ENCODE data around the gene ZZZ3. TPM values are rescaled to one million over a fixed set of nuclear protein-coding genes. Genes with fewer than 3 reads are reported as not detected.

ZZZ3 gene
- total and polyA plus RNA-seq, 4 donors, result 8.6 to 48.9 (median 31.1) TPM

- TF ChIP-seq HNF4A (conservative IDR thresholded peaks at IDR 0.05) (no peak), REST (IDR thresholded peaks at IDR 0.05) (no peak), HNF4G (IDR thresholded peaks at IDR 0.05) (no peak), MAX (IDR thresholded peaks at IDR 0.05) (no peak), RXRA (IDR thresholded peaks at IDR 0.05) (no peak), ATF3 (IDR thresholded peaks at IDR 0.05) (no peak), EGR1 (IDR thresholded peaks at IDR 0.05; ENCODE audit: low read depth in 2 of 2) (no peak), NR2F2 (IDR thresholded peaks at IDR 0.05) (no peak), ZBTB33 (IDR thresholded peaks at IDR 0.05) (no peak), FOXA2 (IDR thresholded peaks at IDR 0.05) (no peak), CTCF (IDR thresholded peaks at IDR 0.05; ENCODE audit: low read depth, low read length, missing input control) (no peak), FOXA1 (IDR thresholded peaks at IDR 0.05) (no peak), GABPA (IDR thresholded peaks at IDR 0.05 in 1 of 2, conservative IDR thresholded peaks at IDR 0.05 in 1 of 2) (no peak), TAF1 (conservative IDR thresholded peaks at IDR 0.05) (no peak), SP1 (IDR thresholded peaks at IDR 0.05) (no peak), RAD21 (IDR thresholded peaks at IDR 0.05) (no peak), JUND (IDR thresholded peaks at IDR 0.05) (no peak), YY1 (IDR thresholded peaks at IDR 0.05) (no peak)
- no peak overlapping the region for H3K9ac ChIP-seq (ENCODE audit: low read depth in 1 of 2, low read length in 2 of 2)
- no peaks in the 10 kb centered on the region for H3K9me3 ChIP-seq (ENCODE audit: control insufficient read depth in 4 of 4, low read length in 3 of 4)
- H3K4me1 ChIP-seq (ENCODE audit: control insufficient read depth in 4 of 4, insufficient read depth in 4 of 4, low read length in 3 of 4), result no peaks in the 10 kb centered on the region
- DNase-seq (ENCODE audit: low spot score), result no peak
- H3K36me3 ChIP-seq (ENCODE audit: control insufficient read depth in 4 of 4, insufficient read depth in 3 of 4, low read depth in 1 of 4, low read length in 3 of 4), result peaks cover 0 to 26% (median 6%) of the 10 kb centered on the region in 4 donors
- H3K27me3 ChIP-seq (ENCODE audit: control insufficient read depth in 4 of 4, insufficient read depth in 4 of 4, low read length in 3 of 4), result no peaks in the 10 kb centered on the region
- 94% methylated on average over 4 of the region's 4 CpGs for WGBS
- no peak overlapping the region for H3K4me3 ChIP-seq (ENCODE audit: low read depth in 1 of 3, low read length in 3 of 3)
- no peak overlapping the region for H3K27ac ChIP-seq (ENCODE audit: low read depth in 1 of 2, low read length in 2 of 2)
Observed at GRCh38 chr1:77639557-77640069, 42.8 kb downstream of the ZZZ3 start.

Measured in liver (tissue), 9 donors.